IMR-90 (cell line): ENCODE data around the gene TPI1. TPM values are rescaled to one million over a fixed set of nuclear protein-coding genes. Genes with fewer than 3 reads are reported as not detected.

Experiments
- ATAC-seq: fragments of 200-7000 bp; cut with Tn5 transposase; 2 replicates; pipeline ENCODE4 v1.9.1; 2020; ENCODE audit warnings: low read depth, mild to moderate bottlenecking, moderate library complexity
- BruUV-seq: library from RNA; stranded (reverse); fragments of 400-500 nt; replicated peaks from 2 replicates; lab custom pipeline; 2021; lab: Mats Ljungman, UMichigan
- CTCF ChIA-PET: fragments of 300-600 bp; formaldehyde crosslinking; extraction: SDS; loops from one replicate; lab custom pipeline; 2021; ENCODE audit warnings: antibody characterized with exemption; lab: Yijun Ruan, JAX
- POLR2A ChIA-PET: fragments of 300-600 bp; sonication (Branson Sonifier 250); formaldehyde crosslinking; loops from one replicate; lab custom pipeline; 2022; ENCODE audit warnings: antibody characterized with exemption; ENCODE audit not compliant: unreplicated experiment; lab: Charles Lee
- DNase-seq: peaks from one replicate; pipeline ENCODE4 v3.0.0; 2013
- H2AFZ ChIP-seq: replicated peaks from 2 replicates; pipeline ENCODE3; 2013; ENCODE audit warnings: low read length, mild to moderate bottlenecking; ENCODE audit not compliant: poor library complexity
- H2AK5ac ChIP-seq: 2 replicates; pipeline ENCODE4 v1.6.1; 2013; ENCODE audit warnings: low read depth, low read length, inconsistent platforms
- H2AK9ac ChIP-seq: replicated peaks from 2 replicates; pipeline ENCODE3; 2013; ENCODE audit warnings: mild to moderate bottlenecking, low read depth, low read length, moderate library complexity; ENCODE audit not compliant: poor library complexity
- H2BK120ac ChIP-seq: 2 replicates; pipeline ENCODE4 v1.6.1; 2013; ENCODE audit warnings: low read depth, low read length, inconsistent platforms
- H2BK15ac ChIP-seq: 3 replicates; pipeline ENCODE4 v1.6.1; 2013; ENCODE audit warnings: low read depth, low read length, inconsistent platforms
- H2BK20ac ChIP-seq: 2 replicates; pipeline ENCODE4 v1.6.1; 2013; ENCODE audit warnings: low read depth, mild to moderate bottlenecking, inconsistent platforms, low read length, moderate library complexity
- H2BK5ac ChIP-seq: 2 replicates; pipeline ENCODE4 v1.6.1; 2013; ENCODE audit warnings: mild to moderate bottlenecking, low read depth, low read length, inconsistent platforms; ENCODE audit not compliant: poor library complexity, severe bottlenecking
- H3K14ac ChIP-seq: replicated peaks from 2 replicates; pipeline ENCODE4 v1.6.1; 2013; ENCODE audit warnings: low read depth, low read length, inconsistent platforms
- H3K18ac ChIP-seq: 2 replicates; pipeline ENCODE4 v1.6.1; 2013; ENCODE audit warnings: low read depth, low read length, control low read depth
- H3K23ac ChIP-seq: 2 replicates; pipeline ENCODE4 v1.6.1; 2013; ENCODE audit warnings: low read depth, low read length, inconsistent platforms
- H3K27ac ChIP-seq: 2 replicates; pipeline ENCODE4 v1.5.1; 2013; ENCODE audit warnings: mild to moderate bottlenecking, control low read depth, low read length; ENCODE audit not compliant: insufficient read depth
- H3K27me3 ChIP-seq: 2 replicates; pipeline ENCODE4 v1.6.1; 2013; ENCODE audit warnings: low read length; ENCODE audit not compliant: control insufficient read depth, insufficient read depth
- H3K36me3 ChIP-seq: 2 replicates; pipeline ENCODE4 v1.6.1; 2013; ENCODE audit warnings: low read length, mixed read lengths; ENCODE audit not compliant: control insufficient read depth, insufficient read depth
- H3K4ac ChIP-seq: 2 replicates; pipeline ENCODE4 v1.6.1; 2013; ENCODE audit warnings: low read depth, low read length, inconsistent platforms
- H3K4me1 ChIP-seq: 2 replicates; pipeline ENCODE4 v1.6.1; 2013; ENCODE audit warnings: low read length, mixed read lengths; ENCODE audit not compliant: control insufficient read depth, insufficient read depth
- H3K4me2 ChIP-seq: 2 replicates; pipeline ENCODE4 v1.6.1; 2013; ENCODE audit warnings: low read depth, mild to moderate bottlenecking, control low read depth, low read length, moderate library complexity
- H3K4me3 ChIP-seq: 2 replicates; pipeline ENCODE4 v1.5.1; 2013; ENCODE audit warnings: low read depth, mild to moderate bottlenecking, control low read depth, low read length, moderate library complexity; ENCODE audit not compliant: insufficient read depth
- H3K56ac ChIP-seq: 2 replicates; pipeline ENCODE4 v1.6.1; 2013; ENCODE audit warnings: low read length, inconsistent platforms; ENCODE audit not compliant: insufficient read depth; ENCODE audit errors: extremely low read depth
- H3K79me1 ChIP-seq, 2 experiments: 2 replicates each; pipeline ENCODE4 v1.6.1; 2013; ENCODE audit warnings: low read length in 2 of 2, inconsistent platforms in 1 of 2, low read depth in 1 of 2
- H3K9ac ChIP-seq: 2 replicates; pipeline ENCODE4 v1.6.1; 2013; ENCODE audit warnings: low read depth, low read length, control low read depth
- H3K9me1 ChIP-seq: 2 replicates; pipeline ENCODE4 v1.6.1; 2013; ENCODE audit warnings: low read length, inconsistent platforms; ENCODE audit not compliant: insufficient read depth
- H3K9me3 ChIP-seq: 2 replicates; pipeline ENCODE4 v1.6.1; 2013; ENCODE audit warnings: low read length; ENCODE audit not compliant: control insufficient read depth, insufficient read depth
- H4K20me1 ChIP-seq: 2 replicates; pipeline ENCODE4 v1.6.1; 2013; ENCODE audit warnings: low read length, inconsistent platforms; ENCODE audit not compliant: insufficient read depth
- H4K5ac ChIP-seq: 2 replicates; pipeline ENCODE4 v1.6.1; 2013; ENCODE audit warnings: mild to moderate bottlenecking, low read depth, low read length, control low read depth
- H4K8ac ChIP-seq, 2 experiments: 2 replicates each; pipeline ENCODE4 v1.6.1; 2013; ENCODE audit warnings: low read depth in 2 of 2, low read length in 2 of 2, control low read depth in 1 of 2, inconsistent platforms in 1 of 2
- H4K91ac ChIP-seq: 2 replicates; pipeline ENCODE4 v1.6.1; 2013; ENCODE audit warnings: low read depth, low read length, inconsistent platforms; ENCODE audit not compliant: insufficient read depth
- CEBPB ChIP-seq: IDR thresholded peaks from 2 replicates; pipeline ENCODE4 v1.6.1; 2012; ENCODE audit warnings: low read depth, low read length, improper control_type of control experiment
- MAFK ChIP-seq: IDR thresholded peaks from 2 replicates; pipeline ENCODE4 v1.6.1; 2012; ENCODE audit warnings: low read depth, low read length, improper control_type of control experiment
- MAZ ChIP-seq: IDR thresholded peaks from 2 replicates; pipeline ENCODE4 v1.6.1; 2012; ENCODE audit warnings: low read depth, mild to moderate bottlenecking, low read length, improper control_type of control experiment, moderate library complexity, borderline replicate concordance
- MXI1 ChIP-seq: IDR thresholded peaks from 2 replicates; pipeline ENCODE4 v1.6.1; 2012; ENCODE audit warnings: low read depth, mild to moderate bottlenecking, low read length, moderate library complexity, borderline replicate concordance
- POLR2A ChIP-seq: IDR thresholded peaks from 2 replicates; pipeline ENCODE4 v1.6.1; 2012; ENCODE audit warnings: mild to moderate bottlenecking, low read depth, low read length
- RCOR1 ChIP-seq: IDR thresholded peaks from 2 replicates; pipeline ENCODE4 v1.6.1; 2012; ENCODE audit warnings: mild to moderate bottlenecking, low read length, improper control_type of control experiment; ENCODE audit not compliant: insufficient replicate concordance
- RFX5 ChIP-seq: IDR thresholded peaks from 2 replicates; pipeline ENCODE4 v1.8.0; 2012; ENCODE audit warnings: low read depth, mild to moderate bottlenecking, low read length, moderate library complexity
- SMC3 ChIP-seq: fragments of 150-350 bp; IDR thresholded peaks from 2 replicates; pipeline ENCODE4 v1.6.1; 2016; ENCODE audit warnings: low read depth, mild to moderate bottlenecking, antibody characterized with exemption, low read length, moderate library complexity
- WGBS, 2 experiments: methylation state at CpG; one replicate each; pipeline versions ENCODE4 v1.1.5 to v1.1.7; 2013; ENCODE audit warnings: missing lambda C conversion rate in 2 of 2; ENCODE audit not compliant: insufficient read length in 1 of 2; ENCODE audit errors: extremely low coverage in 2 of 2; 5-methylcytosine and 5-hydroxymethylcytosine counted together
- dilution Hi-C: fragments of 300-500 bp; cut with HindIII; formaldehyde crosslinking; loops from one replicate; pipeline ENCODE4 v1.14.3; 2018; ENCODE audit warnings: low sequenced_read_pairs; ENCODE audit not compliant: unreplicated experiment
- in situ Hi-C: fragments of 300-500 bp; cut with MboI; formaldehyde crosslinking; loops from 3 replicates; pipeline ENCODE4 v1.14.3; 2019; ENCODE audit warnings: low sequenced_read_pairs, inconsistent platforms, mixed read lengths
- intact Hi-C: fragments of 100-400 bp; cut with micrococcal nuclease; formaldehyde crosslinking; loops from 2 replicates; pipeline ENCODE4 v1.10.0; 2022
- polyA plus RNA-seq, 3 experiments: library from polyadenylated mRNA; depleted of rRNA; stranded (reverse); fragments of >200 nt; gene quantifications; 2 replicates each; pipeline ENCODE4 v1.2.3, GENCODE V29; 2012; ENCODE audit warnings: low replicate concordance in 1 of 3
- total RNA-seq: library from RNA; depleted of rRNA; stranded (reverse); fragments of >200 nt; gene quantifications from 2 replicates; pipeline ENCODE4 v1.2.3, GENCODE V29; 2012
- TF ChIP-seq, protein P1 (sequence below): conservative IDR thresholded peaks from 2 replicates; pipeline ENCODE4 v1.5.1; 2012; ENCODE audit warnings: mild to moderate bottlenecking, low read depth, low read length, improper control_type of control experiment

The TPI1 gene
- total and polyA plus RNA-seq, 2 of the 4 experiments (the other 2 are of a cell fraction), result 1,995 to 2,176 TPM

DNA sequence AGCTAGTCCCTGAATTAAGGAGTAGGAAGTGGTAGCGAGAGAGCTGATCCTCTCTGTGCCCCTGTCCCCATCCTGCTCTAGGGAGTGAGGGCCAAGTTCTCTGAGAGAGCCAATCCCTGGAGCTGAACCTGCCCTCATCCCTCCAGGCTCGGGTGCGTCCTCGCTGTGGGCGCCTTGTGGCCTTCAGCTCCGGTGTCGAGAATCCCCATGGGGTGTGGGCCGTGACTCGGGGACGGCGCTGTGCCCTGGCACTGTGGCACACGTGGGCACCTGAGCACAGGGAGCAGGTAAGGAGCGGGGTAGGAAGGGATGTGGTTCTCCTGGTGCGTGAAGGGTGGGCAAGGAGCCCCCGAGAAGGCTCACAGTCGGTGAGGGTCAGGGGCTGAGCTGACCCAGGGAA lies 28.5 kb upstream of the TPI1 start:
- Histone ChIP-seq H3K27me3 (no peaks in the 10 kb centered on the region), H2BK120ac (no peak overlapping the region), H2AFZ (no peak overlapping the region), H3K9ac (no peak overlapping the region), H3K18ac (no peak overlapping the region), H2AK9ac (no peak overlapping the region), H2BK20ac (no peak overlapping the region), H3K4me3 (no peak overlapping the region), H3K79me1 (peaks cover 5 to 8% of the 10 kb centered on the region in 2 experiments; a peak in 3 of 4 replicates), H4K20me1 (peaks cover 3% of the 10 kb centered on the region), H3K56ac (no peak overlapping the region), H2BK15ac (no peak overlapping the region), H3K27ac (no peak overlapping the region), H3K23ac (no peak overlapping the region), H2AK5ac (no peak overlapping the region), H4K91ac (no peak overlapping the region), H4K5ac (no peak overlapping the region), H2BK5ac (no peak overlapping the region), H3K4ac (no peak overlapping the region), H3K14ac (no peak overlapping the region), H3K4me2 (no peak overlapping the region), H3K9me1 (no peaks in the 10 kb centered on the region), H3K4me1 (no peaks in the 10 kb centered on the region), H3K36me3 (peaks cover 67% of the 10 kb centered on the region), H4K8ac (no peak overlapping the region), H3K9me3 (no peaks in the 10 kb centered on the region)
- no TSS peak for BruUV-seq
- CTCF ChIA-PET, result no interaction called here
- in situ Hi-C loops (no loop called here), intact Hi-C loops (no loop called here), dilution Hi-C loops (no loop called here)
- 98% methylated on average over 11 of the region's 16 CpGs; no CpG with 5 or more reads in 1 of the 2 experiments for WGBS, 2 experiments
- no peak for TF ChIP-seq MAFK
- TF ChIP-seq SMC3, result no peak
- TF ChIP-seq, protein P1, sequence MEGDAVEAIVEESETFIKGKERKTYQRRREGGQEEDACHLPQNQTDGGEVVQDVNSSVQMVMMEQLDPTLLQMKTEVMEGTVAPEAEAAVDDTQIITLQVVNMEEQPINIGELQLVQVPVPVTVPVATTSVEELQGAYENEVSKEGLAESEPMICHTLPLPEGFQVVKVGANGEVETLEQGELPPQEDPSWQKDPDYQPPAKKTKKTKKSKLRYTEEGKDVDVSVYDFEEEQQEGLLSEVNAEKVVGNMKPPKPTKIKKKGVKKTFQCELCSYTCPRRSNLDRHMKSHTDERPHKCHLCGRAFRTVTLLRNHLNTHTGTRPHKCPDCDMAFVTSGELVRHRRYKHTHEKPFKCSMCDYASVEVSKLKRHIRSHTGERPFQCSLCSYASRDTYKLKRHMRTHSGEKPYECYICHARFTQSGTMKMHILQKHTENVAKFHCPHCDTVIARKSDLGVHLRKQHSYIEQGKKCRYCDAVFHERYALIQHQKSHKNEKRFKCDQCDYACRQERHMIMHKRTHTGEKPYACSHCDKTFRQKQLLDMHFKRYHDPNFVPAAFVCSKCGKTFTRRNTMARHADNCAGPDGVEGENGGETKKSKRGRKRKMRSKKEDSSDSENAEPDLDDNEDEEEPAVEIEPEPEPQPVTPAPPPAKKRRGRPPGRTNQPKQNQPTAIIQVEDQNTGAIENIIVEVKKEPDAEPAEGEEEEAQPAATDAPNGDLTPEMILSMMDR, result no peak
- TF ChIP-seq CEBPB, result no peak
- TF ChIP-seq MAZ, result no peak
- TF ChIP-seq RCOR1, result no peak
- no peak for TF ChIP-seq RFX5
- no peak for TF ChIP-seq MXI1
- no peak for TF ChIP-seq POLR2A
- POLR2A ChIA-PET, result no interaction called here
- DNase-seq, result no peak
- ATAC-seq, result no peak
